HEK293T (cell line): Measurements from ENCODE around the gene SLC2A4RG.

Experiments
- ARNT ChIP-seq: fragments of 450-650 bp; IDR thresholded peaks from 2 replicates; pipeline ENCODE4 v1.6.1; 2017; ENCODE audit warnings: mild to moderate bottlenecking
- BHLHE40 ChIP-seq: fragments of 450-650 bp; IDR thresholded peaks from 2 replicates; pipeline ENCODE4 v1.6.1; 2016; ENCODE audit warnings: mild to moderate bottlenecking, moderate library complexity, borderline replicate concordance
- FOXM1 ChIP-seq: fragments of 450-650 bp; IDR thresholded peaks from 2 replicates; pipeline ENCODE4 v1.6.1; 2017; ENCODE audit warnings: mild to moderate bottlenecking, borderline replicate concordance
- L3MBTL2 ChIP-seq: fragments of 450-650 bp; conservative IDR thresholded peaks from 2 replicates; pipeline ENCODE4 v1.6.1; 2016; ENCODE audit warnings: mild to moderate bottlenecking
- LEF1 ChIP-seq: fragments of 450-650 bp; IDR thresholded peaks from 2 replicates; pipeline ENCODE4 v1.6.1; 2017; ENCODE audit warnings: mild to moderate bottlenecking, borderline replicate concordance
- SP1 ChIP-seq: fragments of 450-650 bp; IDR thresholded peaks from 2 replicates; pipeline ENCODE4 v1.6.1; 2017
- SUZ12 ChIP-seq: fragments of 450-650 bp; IDR thresholded peaks from 2 replicates; pipeline ENCODE4 v1.6.1; 2016; ENCODE audit warnings: mild to moderate bottlenecking
- ZNF384 ChIP-seq: fragments of 450-650 bp; IDR thresholded peaks from 2 replicates; pipeline ENCODE4 v1.6.1; 2016
- TF ChIP-seq, protein P1 (sequence below): fragments of 450-650 bp; IDR thresholded peaks from 2 replicates; pipeline ENCODE4 v1.6.1; 2016

DNA sequence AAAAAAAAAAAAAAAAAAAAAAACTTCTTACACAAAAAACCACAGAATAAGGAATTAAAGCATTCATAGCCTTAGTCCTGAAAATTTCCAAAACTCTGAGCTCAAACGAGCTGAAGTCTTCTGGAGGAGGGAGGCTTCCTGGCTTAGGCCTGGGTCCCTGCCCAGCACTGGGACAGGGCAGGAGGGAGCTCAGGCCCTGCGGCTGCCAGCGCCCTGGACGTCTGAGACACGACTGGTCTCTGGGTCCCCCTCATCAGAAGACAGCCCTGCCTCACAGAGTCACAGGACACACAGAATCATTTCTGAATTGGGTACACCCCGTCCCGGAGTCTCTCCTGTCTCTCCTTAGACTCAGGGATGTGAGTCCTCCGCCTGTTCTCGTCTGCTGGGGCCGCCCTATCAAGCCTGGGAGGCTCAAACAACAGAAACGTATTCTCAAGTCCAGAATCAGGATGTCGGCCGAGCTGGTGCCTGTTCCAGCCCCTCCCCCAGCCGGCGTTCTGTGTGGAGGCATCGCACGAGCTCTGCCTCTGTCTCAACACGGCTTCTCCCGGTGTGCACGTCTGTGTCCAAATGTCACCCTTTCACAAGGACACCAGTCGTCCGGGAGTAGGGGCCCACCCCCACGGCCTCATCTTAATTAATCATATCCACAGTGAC, 52.1 kb downstream of the SLC2A4RG start:
- TF ChIP-seq LEF1: no peak
- no peak for TF ChIP-seq FOXM1
- no peak for TF ChIP-seq SUZ12
- no peak for TF ChIP-seq SP1
- TF ChIP-seq BHLHE40: no peak
- no peak for TF ChIP-seq ARNT
- TF ChIP-seq, protein P1, sequence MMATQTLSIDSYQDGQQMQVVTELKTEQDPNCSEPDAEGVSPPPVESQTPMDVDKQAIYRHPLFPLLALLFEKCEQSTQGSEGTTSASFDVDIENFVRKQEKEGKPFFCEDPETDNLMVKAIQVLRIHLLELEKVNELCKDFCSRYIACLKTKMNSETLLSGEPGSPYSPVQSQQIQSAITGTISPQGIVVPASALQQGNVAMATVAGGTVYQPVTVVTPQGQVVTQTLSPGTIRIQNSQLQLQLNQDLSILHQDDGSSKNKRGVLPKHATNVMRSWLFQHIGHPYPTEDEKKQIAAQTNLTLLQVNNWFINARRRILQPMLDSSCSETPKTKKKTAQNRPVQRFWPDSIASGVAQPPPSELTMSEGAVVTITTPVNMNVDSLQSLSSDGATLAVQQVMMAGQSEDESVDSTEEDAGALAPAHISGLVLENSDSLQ: no peak
- TF ChIP-seq L3MBTL2: no peak
- no peak for TF ChIP-seq ZNF384
